Pulmonary artery endothelial cell (primary cell): ENCODE measurements around the gene ASCC1. TPM values are rescaled to one million over a fixed set of nuclear protein-coding genes. Genes with fewer than 3 reads are reported as not detected.

ENCODE experiments used
- DNase-seq: peaks from one replicate; pipeline ENCODE4 v3.0.0-alpha.2; 2011; ENCODE audit warnings: low read depth, low spot score
- total RNA-seq: library from RNA; depleted of rRNA; stranded (reverse); fragments of >200 nt; gene quantifications from 2 replicates; pipeline ENCODE4 v1.2.3, GENCODE V29; 2014

ASCC1 gene
- total RNA-seq, 1 donor from 2014 or later = 26.0 TPM

- DNase-seq = no peak
Measured at GRCh38 chr10:72085864-72086465, 130.1 kb downstream of the ASCC1 start.

GRCh38 chr10:72085166-72085565 is 130.9 kb downstream of the ASCC1 start:
- no peak for DNase-seq

GRCh38 chr10:72083790-72084459 is 132.2 kb downstream of the ASCC1 start:
- DNase-seq = no peak

GRCh38 chr10:72082856-72083789 is 133.0 kb downstream of the ASCC1 start:
- DNase-seq = no peak

- DNase-seq = no peak
Measured at GRCh38 chr10:72081772-72082590, 134.1 kb downstream of the ASCC1 start.

- DNase-seq = no peak
Measured at GRCh38 chr10:72081210-72081609, 134.9 kb downstream of the ASCC1 start.

GRCh38 chr10:72080042-72080975 is 135.8 kb downstream of the ASCC1 start:
- no peak for DNase-seq

GRCh38 chr10:72079356-72079755 is 136.7 kb downstream of the ASCC1 start:
- DNase-seq = no peak

- DNase-seq = no peak
Measured at GRCh38 chr10:72077275-72077990, 138.6 kb downstream of the ASCC1 start.

- no peak for DNase-seq
Measured at GRCh38 chr10:72076756-72077155, 139.3 kb downstream of the ASCC1 start.

- DNase-seq = no peak
Measured at GRCh38 chr10:72075376-72076115, 140.5 kb downstream of the ASCC1 start.

- no peak for DNase-seq
Measured at GRCh38 chr10:72074574-72075375, 141.3 kb downstream of the ASCC1 start.

- no peak for DNase-seq
Measured at GRCh38 chr10:72073708-72074573, 142.1 kb downstream of the ASCC1 start.

- DNase-seq = no peak
Measured at GRCh38 chr10:72072639-72073038, 143.4 kb downstream of the ASCC1 start.

- DNase-seq = no peak
Measured at GRCh38 chr10:72072046-72072445, 144.0 kb downstream of the ASCC1 start.

- no peak for DNase-seq
Measured at GRCh38 chr10:72069751-72070526, 146.1 kb downstream of the ASCC1 start.
